Heart left ventricle (tissue), 13 donors: ENCODE results near the gene PEX7.

Experiments
- POLR2A ChIP-seq, 2 donors: fragments of 450-650 bp; IDR thresholded peaks; one replicate each; pipeline ENCODE4 v1.6.1; 2017; ENCODE audit warnings: antibody characterized with exemption in 2 of 2, mild to moderate bottlenecking in 2 of 2, moderate library complexity in 2 of 2
- TF ChIP-seq, protein P1 (sequence below), 12 donors: fragments of 200-600 bp; sonication (generic) in 4 of 12; IDR thresholded peaks; one replicate each; pipeline versions ENCODE4 v1.5.0 to v1.8.0; 2018 to 2022; ENCODE audit warnings: antibody characterized with exemption in 12 of 12, mild to moderate bottlenecking in 5 of 12
- donor health status: ischemic (EF 13 %, LVEDD 7.1; RV severe dilation, severe dysfunction).
- donor health status: DM: no; HTN: yes; CAD: no.
- donor health status: DM: no; HTN: no; CAD: no.
- donor health status: ischemic (EF 25% LVEDD 6.9; RV normal size, moderate dysfunction).
- donor health status: ischemic (EF 25% LVEDD 5.7; RV mildly dilated, moderate dysfunction).
- donor health status: ischemic (EF 35%, LVEDD 5.7; RV mildly dilated, moderate dysfunction).
- donor health status: nonischemic (EF 11% LVEDD 7.7; RV severe dilation, severe dysfunction).
- donor health status: DM: yes; HTN: yes; CAD: no.
- donor health status: PGD.
- donor health status: ischemic (EF 29% LVEDD 5.4; RV normal size, mild dysfunction).
- donor health status: nonischemic (EF 23%, LVEDD 6.1; RV moderate dilation, normal function).

GRCh38 chr6:136780972-136781371, 41.4 kb upstream of the PEX7 start:
- TF ChIP-seq, protein P1, sequence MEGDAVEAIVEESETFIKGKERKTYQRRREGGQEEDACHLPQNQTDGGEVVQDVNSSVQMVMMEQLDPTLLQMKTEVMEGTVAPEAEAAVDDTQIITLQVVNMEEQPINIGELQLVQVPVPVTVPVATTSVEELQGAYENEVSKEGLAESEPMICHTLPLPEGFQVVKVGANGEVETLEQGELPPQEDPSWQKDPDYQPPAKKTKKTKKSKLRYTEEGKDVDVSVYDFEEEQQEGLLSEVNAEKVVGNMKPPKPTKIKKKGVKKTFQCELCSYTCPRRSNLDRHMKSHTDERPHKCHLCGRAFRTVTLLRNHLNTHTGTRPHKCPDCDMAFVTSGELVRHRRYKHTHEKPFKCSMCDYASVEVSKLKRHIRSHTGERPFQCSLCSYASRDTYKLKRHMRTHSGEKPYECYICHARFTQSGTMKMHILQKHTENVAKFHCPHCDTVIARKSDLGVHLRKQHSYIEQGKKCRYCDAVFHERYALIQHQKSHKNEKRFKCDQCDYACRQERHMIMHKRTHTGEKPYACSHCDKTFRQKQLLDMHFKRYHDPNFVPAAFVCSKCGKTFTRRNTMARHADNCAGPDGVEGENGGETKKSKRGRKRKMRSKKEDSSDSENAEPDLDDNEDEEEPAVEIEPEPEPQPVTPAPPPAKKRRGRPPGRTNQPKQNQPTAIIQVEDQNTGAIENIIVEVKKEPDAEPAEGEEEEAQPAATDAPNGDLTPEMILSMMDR (IDR thresholded peaks at IDR 0.05): no peak
- TF ChIP-seq POLR2A (IDR thresholded peaks at IDR 0.05): no peak
